ENCODE measurements around the gene STIM1.

Gene STIM1

GRCh38 chr11:4068962-4069361 is 213.5 kb downstream of the STIM1 start:
- DNase-seq (ENCODE audit: low spot score), result no peak

- no peak for DNase-seq (ENCODE audit: low spot score)
Observed at GRCh38 chr11:4071325-4071724, 215.9 kb downstream of the STIM1 start.

- DNase-seq (ENCODE audit: low spot score), result no peak
Observed at GRCh38 chr11:4071914-4072313, 216.4 kb downstream of the STIM1 start.

GRCh38 chr11:4072668-4073285 is 217.3 kb downstream of the STIM1 start:
- no peak for DNase-seq (ENCODE audit: low spot score)

- no peak for DNase-seq (ENCODE audit: low spot score)
Observed at GRCh38 chr11:4074266-4074665, 218.8 kb downstream of the STIM1 start.

- DNase-seq (ENCODE audit: low spot score), result no peak
Observed at GRCh38 chr11:4076774-4077173, 221.3 kb downstream of the STIM1 start.

GRCh38 chr11:4083198-4083597 is 227.7 kb downstream of the STIM1 start:
- no peak for DNase-seq (ENCODE audit: low spot score)

- no peak for DNase-seq (ENCODE audit: low spot score)
Observed at GRCh38 chr11:4084406-4085125, 229.1 kb downstream of the STIM1 start.

- DNase-seq (ENCODE audit: low spot score), result no peak
Observed at GRCh38 chr11:4085575-4085974, 230.1 kb downstream of the STIM1 start.

GRCh38 chr11:4086575-4087353 is 231.3 kb downstream of the STIM1 start:
- no peak for DNase-seq (ENCODE audit: low spot score)

- DNase-seq (ENCODE audit: low spot score), result no peak
Observed at GRCh38 chr11:4087551-4087950, 232.1 kb downstream of the STIM1 start.

GRCh38 chr11:4090258-4090657 is 234.8 kb downstream of the STIM1 start:
- DNase-seq (ENCODE audit: low spot score), result no peak

- DNase-seq (ENCODE audit: low spot score), result no peak
Observed at GRCh38 chr11:4092026-4092425, 236.6 kb downstream of the STIM1 start.

- no peak for DNase-seq (ENCODE audit: low spot score)
Observed at GRCh38 chr11:4093519-4094347, 238.3 kb downstream of the STIM1 start.

- peak; percentile 54 for DNase-seq (ENCODE audit: low spot score)
Observed at GRCh38 chr11:4094348-4095291, 239.2 kb downstream of the STIM1 start, which contains the start of gene RRM1. Gene RRM1, plus strand, starts transcription at chr11:4094799. Its CDS starts 214 bp downstream, at chr11:4095013.

- DNase-seq (ENCODE audit: low spot score), result no peak
Observed at GRCh38 chr11:4095509-4096230, 240.2 kb downstream of the STIM1 start.

GRCh38 chr11:4098026-4098621 is 242.7 kb downstream of the STIM1 start:
- DNase-seq (ENCODE audit: low spot score), result no peak

- DNase-seq (ENCODE audit: low spot score), result no peak
Observed at GRCh38 chr11:4102711-4103110, 247.2 kb downstream of the STIM1 start.

- no peak for DNase-seq (ENCODE audit: low spot score)
Observed at GRCh38 chr11:4103269-4103668, 247.8 kb downstream of the STIM1 start.

GRCh38 chr11:4105916-4106315 is 250.5 kb downstream of the STIM1 start:
- no peak for DNase-seq (ENCODE audit: low spot score)
